Activated B cell treated with CpG ODN at 0.5 μM for 24 hours (primary cell): Measurements from ENCODE around the gene SYK. TPM values are rescaled to one million over a fixed set of nuclear protein-coding genes. Genes with fewer than 3 reads are reported as not detected.
A peak's percentile ranks its signal among the peaks of the same experiment; 100 is the strongest.
"Not testable (repeated sequence)": the region's sequence is repeated elsewhere in the genome, so short reads cannot be mapped to it uniquely, and the experiment has no call there.

Experiments used
- ATAC-seq: fragments of 200-7000 bp; cut with Tn5 transposase; one replicate; pipeline ENCODE4 v1.10.0; 2021; ENCODE audit warnings: low read depth, mild to moderate bottlenecking, moderate library complexity
- CTCF ChIA-PET: fragments of 350-600 bp; sonication (Branson Sonifier 250); formaldehyde crosslinking; loops from one replicate; lab custom pipeline; 2021; ENCODE audit warnings: antibody characterized with exemption; lab: Charles Lee
- POLR2A ChIA-PET: fragments of 350-600 bp; sonication (Branson Sonifier 250); formaldehyde crosslinking; loops from one replicate; lab custom pipeline; 2021; ENCODE audit warnings: antibody characterized with exemption; lab: Charles Lee
- DNase-seq: peaks from one replicate; pipeline ENCODE4 v3.0.0; 2022
- H3K27ac Mint-ChIP-seq: one replicate; pipeline ENCODE4 v1.8.0; 2020; ENCODE audit warnings: mixed read lengths
- H3K27me3 Mint-ChIP-seq: one replicate; pipeline ENCODE4 v1.8.0; 2021; ENCODE audit warnings: mixed read lengths
- H3K36me3 Mint-ChIP-seq: one replicate; pipeline ENCODE4 v1.8.0; 2021; ENCODE audit warnings: low read depth, mixed read lengths
- H3K4me1 Mint-ChIP-seq: one replicate; pipeline ENCODE4 v1.8.0; 2021; ENCODE audit warnings: mixed read lengths
- H3K4me3 Mint-ChIP-seq: one replicate; pipeline ENCODE4 v1.8.0; 2020; ENCODE audit warnings: mild to moderate bottlenecking, mixed read lengths
- H3K9me3 Mint-ChIP-seq: one replicate; pipeline ENCODE4 v1.8.0; 2020; ENCODE audit warnings: mixed read lengths
- intact Hi-C: fragments of 100-400 bp; cut with micrococcal nuclease; formaldehyde crosslinking; loops from one replicate; pipeline ENCODE4 v1.15.1; 2024
- total RNA-seq: library from RNA; stranded (reverse); gene quantifications from 2 replicates; pipeline ENCODE4 v1.2.3, GENCODE V29; 2022
- TF ChIP-seq, protein P1 (sequence below): fragments of 200-600 bp; IDR thresholded peaks from one replicate; pipeline ENCODE4 v1.8.0; 2022; ENCODE audit warnings: antibody characterized with exemption, mild to moderate bottlenecking

SYK gene
- 222 and 237 TPM in 2 replicates for total RNA-seq

GRCh38 chr9:90801241-90801972 lies at the start of gene SYK:
Gene SYK, plus strand, starts transcription at chr9:90801819. Its CDS starts 42,080 bp downstream, at chr9:90843899.
- peak; percentile 72 for DNase-seq
- H3K36me3 Mint-ChIP-seq, result peaks cover 22% of the 10 kb centered on the region
- CTCF ChIA-PET, result interaction anchor here (0.7 to 2.0 kb wide), 8 partner anchors 10 to 51 kb away, joined by 3 to 7 read pairs (median 3); no protein-coding TSS in a partner anchor
- peak; percentile 77 for ATAC-seq
- no peaks in the 10 kb centered on the region for H3K27me3 Mint-ChIP-seq
- H3K4me3 Mint-ChIP-seq, result peak within 1 kb of the TSS; percentile 94
- peak within 1 kb of the TSS; percentile 94 for H3K27ac Mint-ChIP-seq
- intact Hi-C loops, result loop anchor here (1.0 to 10.0 kb wide), 7 partner anchors 8 to 1487 kb away; partner anchors contain the start of genes CKS2 and SECISBP2
- no peaks in the 10 kb centered on the region for H3K9me3 Mint-ChIP-seq
- H3K4me1 Mint-ChIP-seq, result peaks cover 74% of the 10 kb centered on the region
- TF ChIP-seq, protein P1, sequence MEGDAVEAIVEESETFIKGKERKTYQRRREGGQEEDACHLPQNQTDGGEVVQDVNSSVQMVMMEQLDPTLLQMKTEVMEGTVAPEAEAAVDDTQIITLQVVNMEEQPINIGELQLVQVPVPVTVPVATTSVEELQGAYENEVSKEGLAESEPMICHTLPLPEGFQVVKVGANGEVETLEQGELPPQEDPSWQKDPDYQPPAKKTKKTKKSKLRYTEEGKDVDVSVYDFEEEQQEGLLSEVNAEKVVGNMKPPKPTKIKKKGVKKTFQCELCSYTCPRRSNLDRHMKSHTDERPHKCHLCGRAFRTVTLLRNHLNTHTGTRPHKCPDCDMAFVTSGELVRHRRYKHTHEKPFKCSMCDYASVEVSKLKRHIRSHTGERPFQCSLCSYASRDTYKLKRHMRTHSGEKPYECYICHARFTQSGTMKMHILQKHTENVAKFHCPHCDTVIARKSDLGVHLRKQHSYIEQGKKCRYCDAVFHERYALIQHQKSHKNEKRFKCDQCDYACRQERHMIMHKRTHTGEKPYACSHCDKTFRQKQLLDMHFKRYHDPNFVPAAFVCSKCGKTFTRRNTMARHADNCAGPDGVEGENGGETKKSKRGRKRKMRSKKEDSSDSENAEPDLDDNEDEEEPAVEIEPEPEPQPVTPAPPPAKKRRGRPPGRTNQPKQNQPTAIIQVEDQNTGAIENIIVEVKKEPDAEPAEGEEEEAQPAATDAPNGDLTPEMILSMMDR, result no peak
- POLR2A ChIA-PET, result interaction anchor here (0.7 to 3.4 kb wide), 16 partner anchors 9 to 59 kb away, joined by 3 to 102 read pairs (median 7); no protein-coding TSS in a partner anchor

DNA sequence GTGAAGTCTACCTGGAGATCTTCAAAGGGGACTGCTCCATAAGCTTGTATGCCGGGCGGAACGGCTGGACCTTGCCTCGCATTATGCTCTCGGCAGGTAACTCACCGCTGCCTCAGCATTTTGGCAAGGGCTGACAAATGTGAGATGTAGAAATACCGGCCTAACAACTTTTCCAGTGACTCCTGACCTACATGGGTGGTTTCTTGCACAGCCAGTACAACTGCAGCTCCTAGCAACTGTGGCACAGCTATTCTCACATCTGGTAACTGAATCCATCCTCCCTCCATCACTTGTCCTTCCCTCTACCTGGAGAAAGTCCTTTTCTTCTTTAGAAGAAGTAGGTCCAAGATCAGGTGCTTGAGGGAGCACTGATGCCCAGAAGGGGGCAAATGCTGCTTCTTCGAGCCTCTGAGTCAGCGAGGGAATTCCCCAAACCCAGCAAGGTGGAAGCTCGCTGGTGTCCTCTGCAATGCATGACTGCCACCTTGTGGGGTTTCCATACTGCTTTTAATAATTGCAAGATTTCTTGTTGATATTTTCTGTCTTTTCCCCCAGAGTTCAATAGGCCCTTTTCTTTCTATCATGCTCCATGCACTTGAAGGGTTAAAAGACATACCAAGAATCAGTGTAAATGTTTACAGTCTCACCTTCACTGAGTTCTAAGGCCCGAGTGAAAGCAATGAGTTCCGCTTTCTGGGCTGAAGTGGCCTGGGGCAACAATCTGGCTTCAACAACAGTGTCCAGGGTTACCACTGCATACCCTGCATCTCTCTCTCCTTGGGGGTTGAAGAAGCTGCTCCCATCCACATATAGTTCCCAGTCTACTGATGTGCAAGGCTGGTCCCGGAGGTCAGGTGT lies 45.9 kb upstream of the SYK start:
- intact Hi-C loops, result loop anchor here (1.0 to 5.0 kb wide), 7 partner anchors 15 to 1153 kb away; partner anchors contain the start of genes NFIL3 and SYK
- not testable (repeated sequence) for H3K4me3 Mint-ChIP-seq, H3K9me3 Mint-ChIP-seq, H3K27me3 Mint-ChIP-seq, H3K36me3 Mint-ChIP-seq
- ChIA-PET CTCF (interaction anchor here (0.6 to 2.2 kb wide), 19 partner anchors 12 to 615 kb away, joined by 3 to 9 read pairs (median 4); partner anchors contain the start of gene SYK), POLR2A (interaction anchor here (1.0 to 1.4 kb wide), 2 partner anchors 18 to 77 kb away, joined by 3 read pairs; no protein-coding TSS in a partner anchor)
- Mint-ChIP-seq H3K4me1 (peaks cover 10% of the 10 kb centered on the region), H3K27ac (peak overlapping the region; percentile 24)
- ATAC-seq (peak; percentile 40), DNase-seq (peak; percentile 49)

GRCh38 chr9:90760577-90760976 lies 41.0 kb upstream of the SYK start:
- ATAC-seq, DNase-seq, H3K4me3 Mint-ChIP-seq, H3K9me3 Mint-ChIP-seq, intact Hi-C loops, CTCF ChIA-PET, H3K36me3 Mint-ChIP-seq, POLR2A ChIA-PET, H3K27ac Mint-ChIP-seq, H3K27me3 Mint-ChIP-seq, H3K4me1 Mint-ChIP-seq: not testable (repeated sequence)

DNA sequence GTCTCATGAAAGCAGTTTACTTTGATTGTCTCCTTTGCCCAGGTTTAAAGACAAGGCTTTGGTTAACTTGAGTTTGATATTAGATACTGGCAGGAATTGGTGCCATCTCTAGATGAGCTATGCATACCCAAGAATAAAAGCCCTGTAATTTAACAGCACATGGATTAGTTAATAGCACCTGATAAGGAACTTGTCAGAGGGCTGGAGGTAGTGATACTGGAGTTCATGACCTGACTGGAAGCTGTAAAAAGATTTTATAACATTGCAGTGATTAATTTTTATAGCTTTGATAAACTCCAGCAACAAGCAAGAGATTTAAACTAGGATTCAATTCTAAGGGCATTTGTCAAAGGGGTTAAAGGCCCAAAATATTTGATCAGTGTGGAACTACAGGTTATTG lies 34.9 kb upstream of the SYK start:
- POLR2A ChIA-PET, result interaction anchor here (0.7 kb wide), 1 partner anchor 8 kb away, joined by 3 read pairs; no protein-coding TSS in a partner anchor
- intact Hi-C loops, result no loop called here
- no peaks in the 10 kb centered on the region for H3K36me3 Mint-ChIP-seq
- CTCF ChIA-PET, result interaction anchor here (1.6 to 1.8 kb wide), 2 partner anchors 11 to 73 kb away, joined by 4 to 5 read pairs; no protein-coding TSS in a partner anchor
- H3K4me3 Mint-ChIP-seq, result no peak overlapping the region
- DNase-seq (no peak), ATAC-seq (no peak)
- no peaks in the 10 kb centered on the region for H3K27me3 Mint-ChIP-seq
- H3K9me3 Mint-ChIP-seq, result peaks cover 2% of the 10 kb centered on the region
- H3K4me1 Mint-ChIP-seq, result peaks cover 45% of the 10 kb centered on the region
- TF ChIP-seq, protein P1, result no peak
- no peak overlapping the region for H3K27ac Mint-ChIP-seq

GRCh38 chr9:90767523-90768100 lies 34.0 kb upstream of the SYK start:
- no peaks in the 10 kb centered on the region for H3K27me3 Mint-ChIP-seq
- TF ChIP-seq, protein P1, result no peak
- no peak for DNase-seq
- H3K9me3 Mint-ChIP-seq, result peaks cover 2% of the 10 kb centered on the region
- no peak overlapping the region for H3K4me3 Mint-ChIP-seq
- ChIA-PET CTCF (interaction anchor here (1.1 to 1.8 kb wide), 3 partner anchors 11 to 72 kb away, joined by 3 to 5 read pairs (median 4); no protein-coding TSS in a partner anchor), POLR2A (interaction anchor here (1.1 kb wide), 1 partner anchor 62 kb away, joined by 3 read pairs; no protein-coding TSS in a partner anchor)
- peaks cover 54% of the 10 kb centered on the region for H3K4me1 Mint-ChIP-seq
- no peaks in the 10 kb centered on the region for H3K36me3 Mint-ChIP-seq
- intact Hi-C loops, result no loop called here
- no peak for ATAC-seq
- H3K27ac Mint-ChIP-seq, result peak overlapping the region; percentile 12
